Tibial nerve (tissue), 3 donors: ENCODE measurements around the gene AOPEP.

Experiments used
- CTCF ChIP-seq, 5 experiments: fragments of 200-600 bp in 3 of 5; fragments of 450-650 bp in 2 of 5; sonication (generic) in 3 of 5; IDR thresholded peaks; one replicate each; pipeline ENCODE4 v1.5.1; 2016 to 2019; ENCODE audit warnings: antibody characterized with exemption in 5 of 5, mild to moderate bottlenecking in 3 of 5, moderate library complexity in 2 of 5
- POLR2A ChIP-seq, 2 donors: fragments of 450-650 bp; IDR thresholded peaks; one replicate each; pipeline ENCODE4 v1.6.1; 2017; ENCODE audit warnings: antibody characterized with exemption in 2 of 2, mild to moderate bottlenecking in 2 of 2, moderate library complexity in 2 of 2

GRCh38 chr9:95022657-95023056 is 296.2 kb downstream of the AOPEP start:
- no peak for TF ChIP-seq CTCF (IDR thresholded peaks at IDR 0.05)
- TF ChIP-seq POLR2A (IDR thresholded peaks at IDR 0.05), result no peak
